Bone marrow (tissue), 2 donors: Measurements from ENCODE around the gene CCDC3.
"Not testable (repeated sequence)": the region's sequence is repeated elsewhere in the genome, so short reads cannot be mapped to it uniquely, and the experiment has no call there.

ENCODE experiments used
- DNase-seq, 2 donors: peaks; one replicate each; lab custom pipeline; 2025; lab: John Stamatoyannopoulos, UW

CCDC3 gene

GRCh38 chr10:13001041-13001886 is at the start of gene CCDC3:
Gene CCDC3, minus strand, starts transcription at chr10:13001713. Its CDS starts 143 bp downstream, at chr10:13001570.
- DNase-seq = no peak

GRCh38 chr10:13051126-13051694 is 49.7 kb upstream of the CCDC3 start:
- no peak for DNase-seq

- DNase-seq = no peak
Measured at GRCh38 chr10:13049774-13050420, 48.4 kb upstream of the CCDC3 start.

GRCh38 chr10:13048762-13049161 is 47.2 kb upstream of the CCDC3 start:
- DNase-seq = no peak

- no peak for DNase-seq
Measured at GRCh38 chr10:13047529-13048206, 46.2 kb upstream of the CCDC3 start.

GRCh38 chr10:13046851-13047528 is 45.5 kb upstream of the CCDC3 start:
- DNase-seq = no peak

GRCh38 chr10:13043520-13043919 is 42.0 kb upstream of the CCDC3 start:
- DNase-seq = no peak

GRCh38 chr10:13039761-13040160 is 38.2 kb upstream of the CCDC3 start:
- DNase-seq = no peak

GRCh38 chr10:13038391-13038790 is 36.9 kb upstream of the CCDC3 start:
- no peak for DNase-seq

- DNase-seq = no peak
Measured at GRCh38 chr10:13037832-13038231, 36.3 kb upstream of the CCDC3 start.

- DNase-seq = no peak
Measured at GRCh38 chr10:13036841-13037240, 35.3 kb upstream of the CCDC3 start.

GRCh38 chr10:13035731-13036130 is 34.2 kb upstream of the CCDC3 start:
- not testable (repeated sequence) for DNase-seq

GRCh38 chr10:13026873-13027272 is 25.4 kb upstream of the CCDC3 start:
- DNase-seq = no peak

- DNase-seq = no peak
Measured at GRCh38 chr10:13023754-13024153, 22.2 kb upstream of the CCDC3 start.

GRCh38 chr10:13019280-13019679 is 17.8 kb upstream of the CCDC3 start:
- no peak for DNase-seq

GRCh38 chr10:13018171-13018570 is 16.7 kb upstream of the CCDC3 start:
- no peak for DNase-seq

GRCh38 chr10:13016886-13017285 is 15.4 kb upstream of the CCDC3 start:
- DNase-seq = no peak

GRCh38 chr10:13016426-13016825 is 14.9 kb upstream of the CCDC3 start:
- DNase-seq = no peak

- DNase-seq = no peak
Measured at GRCh38 chr10:13006037-13006436, 4.5 kb upstream of the CCDC3 start.

- DNase-seq = peak in 1 of 2 donors; percentile 79
Measured at GRCh38 chr10:13003759-13004158, 2.2 kb upstream of the CCDC3 start.

- DNase-seq = no peak
Measured at GRCh38 chr10:13003004-13003403, 1.5 kb upstream of the CCDC3 start.

- no peak for DNase-seq
Measured at GRCh38 chr10:13001887-13002212, 337 bp upstream of the CCDC3 start.
